Measurements from ENCODE around the gene GTSE1. TPM values are rescaled to one million over a fixed set of nuclear protein-coding genes. Genes with fewer than 3 reads are reported as not detected.

The GTSE1 gene
- total and polyA plus RNA-seq, 12 donors: 0.17 to 4.7 (median 0.35) TPM

DNA sequence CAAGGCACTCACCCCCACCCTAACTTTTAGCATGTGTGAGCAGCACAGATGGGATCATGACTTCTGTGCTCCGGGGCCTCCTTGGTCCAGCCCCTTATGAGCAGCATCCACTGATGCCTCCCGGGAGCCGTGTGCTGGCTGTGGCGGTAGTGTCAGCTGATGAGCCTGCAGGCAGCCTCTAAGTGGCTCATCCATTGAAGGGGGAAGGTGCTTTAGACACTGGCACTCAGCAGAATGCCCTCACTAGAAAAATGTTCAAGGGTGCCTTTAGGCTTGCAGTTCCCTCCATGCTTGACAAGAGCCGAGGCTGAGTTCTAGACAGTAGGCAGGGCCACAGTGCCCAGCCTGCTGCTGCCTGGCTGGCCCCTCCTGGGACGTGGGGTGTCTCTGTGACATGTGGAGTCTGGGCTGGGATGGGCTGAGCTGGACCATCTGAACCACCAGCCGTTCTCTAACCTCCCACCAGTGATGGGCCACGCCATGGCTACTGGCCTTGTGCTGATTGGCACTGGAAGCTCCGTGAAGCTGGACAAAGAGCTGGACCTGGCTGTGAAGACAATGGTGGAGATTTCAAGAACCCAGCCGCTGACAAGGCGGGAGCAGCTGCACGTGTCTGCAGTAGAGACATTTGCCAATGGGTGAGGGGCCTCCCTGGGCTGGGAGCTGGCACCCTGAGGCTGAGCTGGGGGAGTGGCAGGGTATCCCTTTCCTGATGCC, 23.1 kb upstream of the GTSE1 start:
- no peaks in the 10 kb centered on the region for H3K9me3 ChIP-seq
- 76 to 83% methylated on average over 12 of the region's 12 CpGs for WGBS, 2 donors
- ATAC-seq (peak in 2 of 8 donors; percentile 56 to 58), DNase-seq (no peak)
- TF ChIP-seq, protein P1, sequence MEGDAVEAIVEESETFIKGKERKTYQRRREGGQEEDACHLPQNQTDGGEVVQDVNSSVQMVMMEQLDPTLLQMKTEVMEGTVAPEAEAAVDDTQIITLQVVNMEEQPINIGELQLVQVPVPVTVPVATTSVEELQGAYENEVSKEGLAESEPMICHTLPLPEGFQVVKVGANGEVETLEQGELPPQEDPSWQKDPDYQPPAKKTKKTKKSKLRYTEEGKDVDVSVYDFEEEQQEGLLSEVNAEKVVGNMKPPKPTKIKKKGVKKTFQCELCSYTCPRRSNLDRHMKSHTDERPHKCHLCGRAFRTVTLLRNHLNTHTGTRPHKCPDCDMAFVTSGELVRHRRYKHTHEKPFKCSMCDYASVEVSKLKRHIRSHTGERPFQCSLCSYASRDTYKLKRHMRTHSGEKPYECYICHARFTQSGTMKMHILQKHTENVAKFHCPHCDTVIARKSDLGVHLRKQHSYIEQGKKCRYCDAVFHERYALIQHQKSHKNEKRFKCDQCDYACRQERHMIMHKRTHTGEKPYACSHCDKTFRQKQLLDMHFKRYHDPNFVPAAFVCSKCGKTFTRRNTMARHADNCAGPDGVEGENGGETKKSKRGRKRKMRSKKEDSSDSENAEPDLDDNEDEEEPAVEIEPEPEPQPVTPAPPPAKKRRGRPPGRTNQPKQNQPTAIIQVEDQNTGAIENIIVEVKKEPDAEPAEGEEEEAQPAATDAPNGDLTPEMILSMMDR (IDR thresholded peaks at IDR 0.05): no peak
- H3K27ac ChIP-seq: peak overlapping the region in 1 of 10 donors; percentile 21
- H3K27me3 ChIP-seq: no peaks in the 10 kb centered on the region
- intact Hi-C loops (cut with DNase I): no loop called here
- peaks cover 0 to 22% (median 13%) of the 10 kb centered on the region in 9 donors for H3K4me1 ChIP-seq
- peaks cover 0 to 92% (median 32%) of the 10 kb centered on the region in 9 donors for H3K36me3 ChIP-seq
- H3K4me3 ChIP-seq: no peak overlapping the region

DNA sequence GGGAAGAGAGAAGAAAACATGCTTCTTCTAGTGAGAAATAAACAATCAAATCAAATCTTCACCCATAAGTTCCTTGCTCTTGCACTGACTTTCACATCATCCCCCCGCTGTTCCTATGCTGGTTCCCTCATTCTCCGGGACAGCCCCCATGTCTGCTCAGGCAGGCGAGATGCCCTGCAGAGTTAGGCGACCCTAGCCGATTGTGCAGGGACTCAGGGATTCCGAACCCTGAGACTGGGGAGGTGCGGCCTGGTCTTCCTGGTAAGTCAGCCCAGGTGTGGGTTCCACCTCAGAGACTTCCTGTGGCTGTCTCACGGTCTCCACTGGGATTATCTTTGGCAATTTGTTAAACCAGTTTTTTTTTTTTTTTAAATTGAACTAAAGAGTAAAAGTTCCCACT, 22.3 kb upstream of the GTSE1 start:
- no peak overlapping the region for H3K4me3 ChIP-seq
- ATAC-seq (no peak), DNase-seq (no peak)
- TF ChIP-seq, protein P1 (IDR thresholded peaks at IDR 0.05): no peak
- intact Hi-C loops (cut with DNase I): no loop called here
- H3K27me3 ChIP-seq: no peaks in the 10 kb centered on the region
- peaks cover 0 to 98% (median 40%) of the 10 kb centered on the region in 9 donors for H3K36me3 ChIP-seq
- no peak overlapping the region for H3K27ac ChIP-seq
- WGBS, 2 donors: 95 to 97% methylated on average over 8 of the region's 8 CpGs
- no peaks in the 10 kb centered on the region for H3K9me3 ChIP-seq
- H3K4me1 ChIP-seq: peaks cover 0 to 17% (median 8%) of the 10 kb centered on the region in 9 donors

DNA sequence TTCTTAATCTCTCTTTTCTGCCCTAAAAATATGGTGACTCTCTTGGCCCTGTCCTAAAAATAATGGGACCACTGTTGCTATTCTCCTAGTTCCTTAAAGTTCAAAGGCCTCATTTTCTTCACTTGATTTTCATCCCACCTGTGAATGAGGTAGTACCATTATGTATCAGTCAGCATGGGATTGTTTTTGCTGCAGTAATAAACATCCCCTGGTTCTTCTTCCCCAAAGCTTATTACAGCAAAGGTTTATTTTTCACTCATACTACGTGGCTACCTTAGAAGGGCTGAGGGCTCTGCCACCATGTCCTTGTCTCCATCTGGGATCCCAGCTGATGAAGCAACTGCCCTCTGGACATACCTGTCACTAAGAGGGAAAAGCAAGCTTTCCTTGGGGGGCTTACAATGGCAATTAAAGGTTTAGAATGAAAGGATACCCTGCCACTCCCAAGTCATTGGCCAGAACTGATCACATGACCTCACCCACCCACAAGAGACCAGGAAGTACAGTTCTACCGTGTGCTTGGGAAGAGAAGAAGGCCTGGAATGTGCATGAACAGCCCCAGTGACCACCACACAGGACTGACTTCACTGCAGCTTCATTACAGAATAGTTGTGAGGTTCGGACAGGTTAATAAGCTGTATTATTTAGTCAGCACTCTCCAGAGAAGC, 21.1 kb upstream of the GTSE1 start:
- Histone ChIP-seq H3K27me3 (no peaks in the 10 kb centered on the region), H3K27ac (no peak overlapping the region), H3K9me3 (no peaks in the 10 kb centered on the region), H3K4me3 (no peak overlapping the region), H3K36me3 (peaks cover 0 to 100% (median 45%) of the 10 kb centered on the region in 9 donors), H3K4me1 (peaks cover 4 to 24% (median 15%) of the 10 kb centered on the region in 9 donors)
- TF ChIP-seq, protein P1 (IDR thresholded peaks at IDR 0.05): no peak
- WGBS, 2 donors: 73 to 75% methylated on average over 3 of the region's 3 CpGs
- no peak for DNase-seq
- intact Hi-C loops (cut with DNase I): no loop called here
- no peak for ATAC-seq

DNA sequence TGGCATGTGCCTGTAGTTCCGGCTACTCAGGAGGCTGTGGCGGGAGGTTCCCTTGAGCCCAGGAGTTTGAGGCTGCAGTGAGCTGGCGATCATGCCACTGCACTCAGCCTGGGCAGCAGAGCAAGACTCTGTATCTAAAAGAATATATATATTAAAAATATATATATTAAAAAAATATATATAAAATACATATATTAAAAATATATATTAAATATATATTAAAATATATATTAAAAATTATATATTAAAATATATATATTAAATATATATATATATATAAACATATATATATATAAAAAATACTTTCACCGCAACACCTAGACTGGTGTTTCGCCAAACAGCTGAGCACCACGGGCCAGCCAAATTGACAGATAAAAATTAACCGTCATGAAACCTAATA, 20.1 kb upstream of the GTSE1 start:
- TF ChIP-seq, protein P1 (IDR thresholded peaks at IDR 0.05): no peak
- Histone ChIP-seq H3K27ac (no peak overlapping the region), H3K9me3 (no peaks in the 10 kb centered on the region), H3K27me3 (no peaks in the 10 kb centered on the region), H3K4me1 (peaks cover 4 to 31% (median 20%) of the 10 kb centered on the region in 9 donors), H3K36me3 (peaks cover 0 to 100% (median 48%) of the 10 kb centered on the region in 9 donors), H3K4me3 (no peak overlapping the region)
- intact Hi-C loops (cut with DNase I): no loop called here
- DNase-seq (no peak), ATAC-seq (no peak)
- 88 to 90% methylated on average over 7 of the region's 7 CpGs for WGBS, 2 donors
